Stimulated activated CD4-positive, alpha-beta T cell treated with anti-CD3 and anti-CD28 coated beads, Interleukin-2, amount 100 ng/mL, for 24 hours (primary cell): ENCODE measurements around the gene OTUD3.
"Not testable (repeated sequence)": the region's sequence is repeated elsewhere in the genome, so short reads cannot be mapped to it uniquely, and the experiment has no call there.

Experiments
- DNase-seq, 2 donors: peaks; one replicate each; pipeline ENCODE4 v3.0.0-alpha.2; 2020

Gene OTUD3

DNA sequence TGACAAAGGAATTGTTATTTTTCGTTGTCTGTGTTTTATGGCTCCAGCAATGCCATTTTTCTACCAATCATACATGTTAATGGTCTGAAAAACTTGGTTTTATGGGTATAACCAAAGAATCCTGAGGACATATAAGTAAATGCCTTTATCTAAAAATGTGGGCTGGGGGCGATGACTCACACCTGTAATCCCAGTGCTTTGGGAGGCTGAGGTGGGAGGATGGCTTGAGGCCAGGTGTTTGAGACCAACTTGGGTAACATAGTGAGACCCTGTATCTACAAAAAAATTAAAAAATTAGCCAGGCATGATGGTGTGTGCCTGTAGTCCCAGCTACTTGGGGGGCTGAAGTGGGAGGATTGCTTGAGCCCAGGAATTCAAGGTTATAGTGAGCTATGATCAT lies 12.7 kb upstream of the OTUD3 start:
- not testable (repeated sequence) for DNase-seq

GRCh38 chr1:19869929-19870328 lies 12.3 kb upstream of the OTUD3 start:
- DNase-seq = no peak

GRCh38 chr1:19872190-19872589 lies 10.0 kb upstream of the OTUD3 start:
- DNase-seq = no peak

DNA sequence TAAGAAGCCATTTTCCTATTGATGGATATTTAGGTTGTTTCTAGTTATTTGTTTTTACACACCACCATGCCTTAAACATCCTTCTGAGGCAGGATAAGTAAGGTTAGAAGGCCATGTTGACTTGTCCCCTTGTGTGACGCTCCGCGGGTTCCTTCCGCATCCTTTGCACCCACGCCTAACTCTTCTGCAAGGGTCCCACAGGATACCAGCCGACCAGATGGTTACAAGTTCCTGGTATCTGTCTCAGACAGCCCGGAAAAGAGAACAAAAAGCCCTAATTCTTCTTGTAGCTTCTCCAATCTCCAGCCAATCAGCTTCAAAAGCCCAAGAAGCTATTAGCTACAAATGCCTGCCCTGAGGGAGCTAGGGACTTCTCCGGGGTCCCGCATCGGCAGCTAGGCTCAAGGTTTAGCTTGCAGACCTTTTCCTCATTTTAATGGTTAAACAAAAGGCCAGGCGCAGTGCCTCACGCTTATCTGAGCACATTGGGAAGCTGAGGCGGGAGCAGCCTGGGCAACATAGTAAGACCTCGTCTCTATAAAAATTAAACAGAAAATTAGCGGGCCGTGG lies 4.9 kb upstream of the OTUD3 start:
- DNase-seq = no peak

DNA sequence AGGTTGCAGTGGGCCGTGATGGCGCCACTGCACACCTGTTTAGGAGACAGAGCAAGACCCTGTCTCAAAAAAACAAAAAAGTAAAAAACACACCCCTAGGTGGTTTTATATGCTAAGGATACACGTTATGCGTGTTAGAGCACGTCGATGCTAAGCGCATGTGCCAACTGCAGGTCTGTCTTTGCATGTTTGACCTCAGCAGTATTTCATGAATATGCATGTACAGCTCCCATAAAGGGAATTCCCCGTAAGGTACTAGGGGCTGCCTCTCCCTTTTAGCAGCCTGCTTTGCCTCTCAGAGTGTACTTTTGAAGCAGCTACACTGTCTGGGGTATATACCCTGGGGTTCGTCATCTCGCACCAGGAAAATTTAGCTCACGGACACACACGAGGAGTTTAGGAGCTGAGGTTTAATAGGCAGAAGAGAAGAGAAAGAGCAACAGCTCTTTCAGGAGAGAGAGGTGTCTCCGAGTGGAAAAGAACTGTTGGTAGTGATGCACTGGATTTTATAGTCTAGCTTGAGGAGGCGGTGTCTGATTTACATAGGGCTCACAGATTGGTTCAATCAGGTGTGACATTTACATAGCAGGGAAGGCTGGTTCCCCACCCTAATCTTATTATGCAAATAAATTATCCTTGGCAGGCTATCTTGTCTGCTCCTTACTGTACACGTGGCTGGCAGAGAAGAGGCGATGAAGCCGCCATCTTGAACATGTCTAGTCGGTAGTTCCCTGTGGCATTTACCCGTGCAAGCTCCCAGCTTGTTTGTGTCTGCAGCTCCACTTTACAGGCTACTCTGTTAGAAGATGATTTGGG lies 4.2 kb upstream of the OTUD3 start:
- DNase-seq = no peak

DNA sequence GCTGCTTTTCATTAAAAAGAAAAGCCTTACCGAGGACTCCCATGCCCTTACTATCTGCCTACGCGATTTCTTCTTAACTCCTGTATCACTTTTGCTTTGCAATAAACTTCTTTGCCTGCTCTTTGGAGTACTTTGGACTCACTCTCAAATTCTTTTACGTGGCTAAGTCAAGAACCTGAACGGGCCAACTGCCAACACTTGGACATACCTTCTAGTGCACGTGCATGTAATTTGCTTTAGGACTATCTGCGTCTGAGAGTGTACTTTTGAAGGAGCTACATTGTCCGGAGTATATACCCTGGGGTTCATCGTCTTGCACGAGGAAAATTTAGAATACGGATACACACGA lies 3.6 kb upstream of the OTUD3 start:
- no peak for DNase-seq

DNA sequence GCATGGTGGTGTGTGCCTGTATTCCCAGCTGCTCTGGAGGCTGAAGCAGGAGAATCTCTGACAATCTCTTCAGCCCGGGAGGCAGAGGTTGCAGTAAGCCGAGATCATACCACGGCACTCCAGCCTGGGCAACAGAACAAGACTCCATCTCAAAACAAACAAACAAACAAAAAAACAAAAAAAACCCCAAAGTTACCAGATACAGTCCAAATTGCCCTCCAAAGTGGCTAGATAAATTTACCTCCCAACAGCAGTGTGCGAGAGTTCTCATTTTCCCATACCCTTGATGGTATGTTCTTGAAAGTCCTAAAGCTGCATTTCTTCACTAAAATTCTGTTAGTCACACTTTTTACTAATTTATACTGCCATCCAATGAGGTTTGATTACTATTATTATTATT lies 3.0 kb upstream of the OTUD3 start:
- no peak for DNase-seq

DNA sequence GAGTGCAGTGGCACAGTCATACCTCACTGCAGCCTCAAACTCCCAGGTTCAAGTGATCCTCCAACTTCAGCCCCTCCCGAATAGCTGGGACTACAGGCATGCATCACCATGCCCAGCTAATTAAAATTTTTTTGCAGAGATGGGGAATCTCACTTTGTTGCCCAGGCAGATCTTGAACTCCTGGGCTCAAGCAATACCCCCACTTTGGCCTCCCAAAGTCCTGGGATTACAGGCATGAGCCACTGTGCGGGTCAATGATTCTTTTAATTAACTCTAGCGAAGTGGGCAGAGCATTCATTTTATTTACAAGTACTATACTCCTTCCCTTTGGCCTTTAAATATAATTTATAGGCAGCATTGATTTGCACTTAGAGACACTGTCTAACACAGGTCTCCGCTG lies 2.5 kb upstream of the OTUD3 start:
- no peak for DNase-seq

DNA sequence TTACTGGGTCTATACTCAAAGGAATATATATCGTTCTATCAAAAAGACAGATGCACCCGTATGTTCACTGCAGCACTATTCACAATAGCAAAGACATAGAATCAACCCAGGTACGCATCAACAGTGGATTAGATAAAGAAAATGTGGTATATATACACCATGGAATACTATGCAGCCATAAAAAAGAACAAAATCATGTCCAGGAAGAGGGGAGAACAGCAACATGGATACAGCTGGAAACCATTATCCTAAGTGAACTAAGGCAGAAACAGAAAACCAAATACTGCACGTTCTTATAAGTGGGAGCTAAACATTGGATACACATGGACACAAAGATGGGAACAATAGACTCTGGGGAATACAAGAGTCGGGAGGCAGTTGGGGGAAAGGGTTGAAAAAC lies 1.4 kb upstream of the OTUD3 start:
- not testable (repeated sequence) for DNase-seq

GRCh38 chr1:19884312-19884711 lies 2.1 kb downstream of the OTUD3 start:
- no peak for DNase-seq

DNA sequence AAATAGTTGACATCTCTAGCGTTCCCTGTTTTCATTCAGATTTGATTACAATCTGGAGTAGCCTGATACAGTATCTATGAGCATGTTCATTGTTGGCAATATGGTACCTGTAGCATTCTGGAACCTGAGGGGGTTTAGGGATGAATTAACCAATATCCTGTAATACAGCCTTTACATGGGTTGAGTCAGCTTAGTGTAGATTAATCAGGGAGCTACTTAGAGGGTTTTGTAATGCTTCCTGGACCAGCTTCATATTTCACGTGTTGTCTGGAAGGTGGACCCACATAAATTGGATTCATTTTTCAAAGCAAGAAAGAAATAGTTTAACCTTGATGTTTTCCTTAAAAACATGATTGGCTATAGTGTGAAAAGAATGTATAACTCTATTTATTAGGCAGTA lies 3.6 kb downstream of the OTUD3 start:
- DNase-seq = no peak

DNA sequence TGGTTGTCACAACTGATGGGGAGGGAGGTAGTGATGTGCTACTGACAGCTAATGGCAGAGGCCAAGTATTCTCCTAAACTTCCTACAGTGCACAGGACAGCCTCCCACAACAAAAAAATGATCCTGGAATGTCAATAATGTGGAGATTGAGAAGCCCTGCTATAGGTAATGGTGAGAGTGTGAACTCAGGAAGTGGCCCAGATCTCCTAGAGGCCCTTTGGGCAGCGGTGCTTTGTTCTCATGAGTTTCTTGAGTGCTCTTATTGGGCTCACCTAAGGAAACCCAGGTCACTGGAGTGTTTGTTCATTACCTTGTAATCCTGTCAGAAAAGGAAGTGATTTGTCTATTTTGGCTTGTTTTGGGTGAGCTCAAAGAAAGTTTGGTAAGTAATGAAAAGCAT lies 5.9 kb downstream of the OTUD3 start:
- no peak for DNase-seq

DNA sequence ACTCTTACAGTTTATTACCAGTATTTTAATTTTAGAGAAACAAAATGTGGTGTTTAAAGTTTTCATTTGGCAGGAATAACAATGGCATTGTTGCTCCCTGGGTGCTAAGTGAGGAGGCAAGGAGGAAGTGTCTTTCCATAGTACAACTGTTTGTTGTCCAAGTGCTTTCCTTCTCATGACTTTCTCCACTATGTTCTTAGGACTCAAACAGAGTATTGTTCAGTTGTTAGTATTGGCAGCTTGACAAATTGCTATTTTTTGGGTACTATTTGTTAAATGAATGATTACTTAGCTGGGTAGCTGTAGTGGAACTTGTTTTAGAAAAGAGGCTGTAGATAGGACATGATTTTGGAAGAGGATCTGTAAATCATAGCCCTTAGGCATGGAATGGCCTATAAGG lies 7.5 kb downstream of the OTUD3 start:
- no peak for DNase-seq

GRCh38 chr1:19892129-19892528 lies 9.9 kb downstream of the OTUD3 start:
- no peak for DNase-seq

DNA sequence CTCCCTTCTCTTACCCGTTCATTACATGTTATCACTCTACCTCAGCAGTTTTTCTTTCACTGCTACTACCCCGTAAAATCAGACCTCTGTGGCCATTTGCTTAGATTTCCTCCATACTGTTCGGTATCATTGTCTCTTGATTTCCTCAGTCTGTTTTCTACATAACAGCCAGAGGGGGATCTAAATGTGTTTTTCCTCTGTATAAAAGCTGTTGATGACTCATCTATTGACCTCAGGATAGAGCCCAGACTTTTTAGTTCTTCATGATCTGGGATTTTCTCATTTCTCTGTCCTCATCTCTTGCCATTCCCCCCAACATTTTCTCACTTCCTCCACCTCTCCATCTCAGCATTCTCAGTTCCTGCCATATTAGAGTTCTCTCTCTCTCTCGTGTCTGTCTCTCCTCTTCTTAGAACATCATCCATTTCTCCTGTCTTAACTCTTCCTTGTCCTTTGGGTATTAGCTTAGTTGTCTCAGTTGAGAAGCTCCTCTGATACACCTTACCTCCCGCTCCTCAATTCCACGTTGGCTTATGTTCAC lies 10.5 kb downstream of the OTUD3 start:
- DNase-seq = no peak

- no peak for DNase-seq
Measured at GRCh38 chr1:19893687-19894086, 11.5 kb downstream of the OTUD3 start.

DNA sequence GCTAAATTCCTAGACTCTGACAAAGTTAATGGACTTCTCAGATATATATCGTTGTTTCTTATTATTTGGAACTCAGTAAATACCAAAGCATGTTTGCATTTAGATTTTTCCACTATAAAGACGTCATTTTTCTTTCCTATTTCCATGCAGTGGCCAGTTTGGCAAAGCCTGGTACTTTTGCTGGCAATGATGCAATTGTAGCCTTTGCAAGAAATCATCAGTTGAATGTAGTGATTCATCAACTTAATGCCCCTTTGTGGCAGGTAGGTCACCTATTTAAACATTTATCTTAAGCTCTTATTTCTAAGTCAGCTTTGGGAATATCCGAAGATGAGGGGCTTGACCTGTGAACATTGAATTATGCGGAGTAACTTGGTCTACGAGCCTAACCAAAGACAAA lies 12.0 kb downstream of the OTUD3 start:
- DNase-seq = no peak

DNA sequence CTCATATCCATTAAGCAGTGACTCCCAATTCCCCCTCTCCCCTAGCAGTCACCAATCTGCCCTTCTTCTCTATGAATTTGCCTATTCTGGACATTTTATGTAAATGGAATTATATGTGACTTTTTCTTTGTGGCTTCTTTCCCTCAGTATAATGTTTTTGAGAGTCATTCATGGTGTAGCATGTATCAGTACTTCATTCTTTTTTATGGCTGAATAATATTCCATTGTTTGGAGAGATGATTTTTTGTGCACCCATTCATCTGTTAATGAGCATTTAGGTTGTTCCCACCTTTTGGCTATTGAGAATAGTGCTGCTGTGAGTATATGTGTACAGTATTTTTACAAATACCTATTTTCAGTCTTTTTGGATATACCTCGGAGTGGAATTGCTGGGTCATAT lies 19.5 kb downstream of the OTUD3 start:
- DNase-seq = no peak

- DNase-seq = no peak
Measured at GRCh38 chr1:19903621-19904020, 21.4 kb downstream of the OTUD3 start.

GRCh38 chr1:19907456-19907855 lies 25.3 kb downstream of the OTUD3 start:
- DNase-seq = no peak

GRCh38 chr1:19909392-19909791 lies 27.2 kb downstream of the OTUD3 start:
- no peak for DNase-seq

GRCh38 chr1:19909971-19910370 lies 27.8 kb downstream of the OTUD3 start:
- DNase-seq = no peak

DNA sequence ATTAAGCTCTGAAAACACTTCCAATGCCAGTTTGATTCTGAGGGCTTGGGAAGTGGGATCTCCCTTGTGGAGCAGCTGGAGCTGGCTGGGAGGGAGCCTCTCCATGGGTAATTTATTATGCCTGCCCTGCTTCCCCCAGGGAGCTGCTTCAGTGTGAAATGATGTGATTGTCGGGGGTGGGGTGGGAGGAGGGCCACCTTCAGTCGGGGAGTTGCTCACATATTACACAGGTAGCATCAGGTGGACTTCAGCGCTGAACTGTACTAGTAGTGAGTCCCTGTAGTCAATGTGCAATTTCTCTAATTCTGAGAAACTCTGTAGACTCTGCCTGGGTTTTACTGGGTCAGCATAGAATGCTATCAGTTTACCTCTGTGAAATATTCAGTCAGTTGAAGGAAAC lies 28.5 kb downstream of the OTUD3 start:
- DNase-seq = no peak

GRCh38 chr1:19918057-19918456 lies 35.9 kb downstream of the OTUD3 start:
- peak; percentile 86 to 89 for DNase-seq
